OCI-LY3 (cell line): ENCODE results near the gene ROCK1.

ENCODE experiments used
- EZH2phosphoT487 ChIP-seq: fragments of 200-600 bp; shearing (Covaris generic); IDR thresholded peaks from 2 replicates; pipeline ENCODE4 v1.6.1; 2018; ENCODE audit warnings: antibody characterized with exemption, mixed run types, low read depth
- TF ChIP-seq, protein P1 (sequence below): fragments of 200-600, 300-600 bp; sonication (generic); IDR thresholded peaks from 2 replicates; pipeline ENCODE4 v1.5.1; 2014; ENCODE audit warnings: antibody characterized with exemption, low read length, low read depth

DNA sequence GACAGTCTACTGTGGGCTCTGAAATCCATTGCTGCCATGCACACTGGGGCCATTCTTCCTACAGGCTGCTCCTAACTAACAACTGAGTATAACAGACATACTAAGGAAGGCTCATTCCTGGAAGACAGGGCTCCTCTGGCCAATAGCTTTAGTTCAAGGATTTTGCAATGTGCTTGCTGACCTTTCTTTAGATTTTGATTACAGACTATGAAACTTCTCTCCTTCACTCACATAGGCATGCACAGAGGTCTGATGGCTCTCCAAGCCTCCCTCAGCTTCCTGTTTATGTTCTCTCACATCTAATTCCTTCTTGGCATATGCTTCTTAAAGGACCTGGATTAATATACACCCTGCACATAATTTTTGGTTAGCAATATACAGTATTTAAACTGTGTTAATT, 34.4 kb upstream of the ROCK1 start:
- TF ChIP-seq, protein P1, sequence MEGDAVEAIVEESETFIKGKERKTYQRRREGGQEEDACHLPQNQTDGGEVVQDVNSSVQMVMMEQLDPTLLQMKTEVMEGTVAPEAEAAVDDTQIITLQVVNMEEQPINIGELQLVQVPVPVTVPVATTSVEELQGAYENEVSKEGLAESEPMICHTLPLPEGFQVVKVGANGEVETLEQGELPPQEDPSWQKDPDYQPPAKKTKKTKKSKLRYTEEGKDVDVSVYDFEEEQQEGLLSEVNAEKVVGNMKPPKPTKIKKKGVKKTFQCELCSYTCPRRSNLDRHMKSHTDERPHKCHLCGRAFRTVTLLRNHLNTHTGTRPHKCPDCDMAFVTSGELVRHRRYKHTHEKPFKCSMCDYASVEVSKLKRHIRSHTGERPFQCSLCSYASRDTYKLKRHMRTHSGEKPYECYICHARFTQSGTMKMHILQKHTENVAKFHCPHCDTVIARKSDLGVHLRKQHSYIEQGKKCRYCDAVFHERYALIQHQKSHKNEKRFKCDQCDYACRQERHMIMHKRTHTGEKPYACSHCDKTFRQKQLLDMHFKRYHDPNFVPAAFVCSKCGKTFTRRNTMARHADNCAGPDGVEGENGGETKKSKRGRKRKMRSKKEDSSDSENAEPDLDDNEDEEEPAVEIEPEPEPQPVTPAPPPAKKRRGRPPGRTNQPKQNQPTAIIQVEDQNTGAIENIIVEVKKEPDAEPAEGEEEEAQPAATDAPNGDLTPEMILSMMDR: no peak
- TF ChIP-seq EZH2phosphoT487: no peak
